ENCODE data around the gene FBXO10. TPM values are rescaled to one million over a fixed set of nuclear protein-coding genes. Genes with fewer than 3 reads are reported as not detected.
A peak's percentile ranks its signal among the peaks of the same experiment; 100 is the strongest.

The FBXO10 gene
- total RNA-seq, 1 experiment from 2014 or later, result 14.0 TPM

GRCh38 chr9:37575001-37575400 is 1.2 kb downstream of the FBXO10 start:
- POLR2A ChIA-PET, result no interaction called here
- CTCF ChIA-PET, result interaction anchor here (1.1 to 2.3 kb wide), 6 partner anchors 9 to 93 kb away, joined by 3 to 10 read pairs (median 6); partner anchors contain the start of gene TOMM5
- no peak for ATAC-seq
- H3K9me3 Mint-ChIP-seq, result no peaks in the 10 kb centered on the region
- no peak for TF ChIP-seq IRF2 (CRISPR knock-in tag; IDR thresholded peaks at IDR 0.05; ENCODE audit: borderline replicate concordance, low read depth)
- TF ChIP-seq CBFB (CRISPR knock-in tag; IDR thresholded peaks at IDR 0.05; ENCODE audit: low read depth), result no peak
- TF ChIP-seq NR3C1 (CRISPR knock-in tag; conservative IDR thresholded peaks at IDR 0.05; ENCODE audit: low read depth), result no peak
- TF ChIP-seq E2F1 (CRISPR knock-in tag; IDR thresholded peaks at IDR 0.05), result no peak
- no peak for TF ChIP-seq JUN (CRISPR knock-in tag; IDR thresholded peaks at IDR 0.05)
- TF ChIP-seq ZBTB43 (CRISPR knock-in tag; IDR thresholded peaks at IDR 0.05), result no peak
- TF ChIP-seq RORB (CRISPR knock-in tag; IDR thresholded peaks at IDR 0.05), result no peak
- no peak for TF ChIP-seq EMX1 (CRISPR knock-in tag; IDR thresholded peaks at IDR 0.05)
- no peak for TF ChIP-seq ZBTB21 (CRISPR knock-in tag; IDR thresholded peaks at IDR 0.05; ENCODE audit: borderline replicate concordance)
- no peak for TF ChIP-seq NFYB (CRISPR knock-in tag; conservative IDR thresholded peaks at IDR 0.05; ENCODE audit: low read depth)
- no peak for TF ChIP-seq ATF6 (CRISPR knock-in tag; IDR thresholded peaks at IDR 0.05)
- TF ChIP-seq FOXP4 (CRISPR knock-in tag; IDR thresholded peaks at IDR 0.05), result no peak
- no peak for TF ChIP-seq ZNF512 (CRISPR knock-in tag; IDR thresholded peaks at IDR 0.05; ENCODE audit: borderline replicate concordance)
- TF ChIP-seq GABPB1 (CRISPR knock-in tag; IDR thresholded peaks at IDR 0.05), result no peak
- no peak for TF ChIP-seq NFE2L1 (CRISPR knock-in tag; IDR thresholded peaks at IDR 0.05)
- no peak for TF ChIP-seq ZNF532 (CRISPR knock-in tag; IDR thresholded peaks at IDR 0.05; ENCODE audit: borderline replicate concordance)
- TF ChIP-seq ETV6 (CRISPR knock-in tag; IDR thresholded peaks at IDR 0.05), result no peak
- no peak for TF ChIP-seq NFATC4 (CRISPR knock-in tag; IDR thresholded peaks at IDR 0.05)
- no peak for TF ChIP-seq USF1 (CRISPR knock-in tag; IDR thresholded peaks at IDR 0.05)
- peak overlapping the region; percentile 82 for H3K4me3 Mint-ChIP-seq
- DNase-seq (ENCODE audit: low spot score), result no peak
- H3K27ac Mint-ChIP-seq, result no peak overlapping the region
- peaks cover 41% of the 10 kb centered on the region for H3K4me1 Mint-ChIP-seq
- no peaks in the 10 kb centered on the region for H3K36me3 Mint-ChIP-seq
- no peaks in the 10 kb centered on the region for H3K27me3 Mint-ChIP-seq (ENCODE audit: low read depth)

Measured in WTC11 (cell line).